HEK293T (cell line): ENCODE results near the gene VWA8.

Experiments
- CTCF ChIA-PET: fragments of 350-600 bp; formaldehyde crosslinking; extraction: SDS; loops from one replicate; lab custom pipeline; 2021; ENCODE audit warnings: antibody characterized with exemption, inconsistent platforms; lab: Yijun Ruan, JAX
- POLR2A ChIA-PET: fragments of 350-600 bp; formaldehyde crosslinking; extraction: SDS; loops from one replicate; lab custom pipeline; 2020; ENCODE audit warnings: antibody characterized with exemption, inconsistent platforms; lab: Yijun Ruan, JAX
- DNase-seq: peaks from one replicate; pipeline ENCODE4 v3.0.0; 2012; ENCODE audit warnings: mixed read lengths; ENCODE audit errors: extremely low spot score
- ARNT ChIP-seq: fragments of 450-650 bp; IDR thresholded peaks from 2 replicates; pipeline ENCODE4 v1.6.1; 2017; ENCODE audit warnings: mild to moderate bottlenecking
- BHLHE40 ChIP-seq: fragments of 450-650 bp; IDR thresholded peaks from 2 replicates; pipeline ENCODE4 v1.6.1; 2016; ENCODE audit warnings: mild to moderate bottlenecking, moderate library complexity, borderline replicate concordance
- CTBP1 ChIP-seq: fragments of 450-650 bp; IDR thresholded peaks from 2 replicates; pipeline ENCODE4 v1.6.1; 2016; ENCODE audit warnings: borderline replicate concordance
- ELF4 ChIP-seq: fragments of 450-650 bp; IDR thresholded peaks from 2 replicates; pipeline ENCODE4 v1.6.1; 2017; ENCODE audit warnings: antibody characterized with exemption
- FOXA1 ChIP-seq: fragments of 450-650 bp; IDR thresholded peaks from 2 replicates; pipeline ENCODE4 v1.6.1; 2016; ENCODE audit warnings: mild to moderate bottlenecking
- FOXK2 ChIP-seq: fragments of 450-650 bp; IDR thresholded peaks from 2 replicates; pipeline ENCODE4 v1.6.1; 2016; ENCODE audit warnings: mild to moderate bottlenecking
- FOXM1 ChIP-seq: fragments of 450-650 bp; IDR thresholded peaks from 2 replicates; pipeline ENCODE4 v1.6.1; 2017; ENCODE audit warnings: mild to moderate bottlenecking, borderline replicate concordance
- HDGF ChIP-seq: fragments of 450-650 bp; IDR thresholded peaks from 2 replicates; pipeline ENCODE4 v1.6.1; 2017; ENCODE audit warnings: antibody characterized with exemption, borderline replicate concordance
- L3MBTL2 ChIP-seq: fragments of 450-650 bp; conservative IDR thresholded peaks from 2 replicates; pipeline ENCODE4 v1.6.1; 2016; ENCODE audit warnings: mild to moderate bottlenecking
- LEF1 ChIP-seq: fragments of 450-650 bp; IDR thresholded peaks from 2 replicates; pipeline ENCODE4 v1.6.1; 2017; ENCODE audit warnings: mild to moderate bottlenecking, borderline replicate concordance
- NFRKB ChIP-seq: fragments of 450-650 bp; IDR thresholded peaks from 2 replicates; pipeline ENCODE4 v1.6.1; 2016; ENCODE audit warnings: mild to moderate bottlenecking, moderate library complexity
- PKNOX1 ChIP-seq: fragments of 450-650 bp; IDR thresholded peaks from 2 replicates; pipeline ENCODE4 v1.6.1; 2016
- SP1 ChIP-seq: fragments of 450-650 bp; IDR thresholded peaks from 2 replicates; pipeline ENCODE4 v1.6.1; 2017
- SUZ12 ChIP-seq: fragments of 450-650 bp; IDR thresholded peaks from 2 replicates; pipeline ENCODE4 v1.6.1; 2016; ENCODE audit warnings: mild to moderate bottlenecking
- TARDBP ChIP-seq: fragments of 450-650 bp; IDR thresholded peaks from 2 replicates; pipeline ENCODE4 v1.6.1; 2016
- ZNF384 ChIP-seq: fragments of 450-650 bp; IDR thresholded peaks from 2 replicates; pipeline ENCODE4 v1.6.1; 2016

Gene VWA8

GRCh38 chr13:41716236-41716635, 244.7 kb downstream of the VWA8 start:
- DNase-seq: no peak
- ChIA-PET CTCF (no interaction called here), POLR2A (interaction anchor here (0.6 kb wide), 1 partner anchor 20 kb away, joined by 3 read pairs; no protein-coding TSS in a partner anchor)
- TF ChIP-seq FOXA1 (no peak), L3MBTL2 (no peak), NFRKB (no peak), PKNOX1 (no peak)

GRCh38 chr13:41713405-41713804, 247.5 kb downstream of the VWA8 start:
- TF ChIP-seq ARNT (no peak), L3MBTL2 (no peak), PKNOX1 (no peak), TARDBP (no peak), SP1 (no peak), FOXK2 (no peak), ELF4 (no peak), ZNF384 (no peak), CTBP1 (no peak), FOXA1 (no peak), BHLHE40 (no peak), FOXM1 (no peak), LEF1 (no peak), NFRKB (no peak), SUZ12 (no peak), HDGF (no peak)
- POLR2A ChIA-PET: no interaction called here
- CTCF ChIA-PET: no interaction called here
- DNase-seq: no peak

- CTCF ChIA-PET: no interaction called here
- POLR2A ChIA-PET: no interaction called here
- TF ChIP-seq LEF1: no peak
- no peak for TF ChIP-seq CTBP1
- TF ChIP-seq PKNOX1: no peak
- no peak for TF ChIP-seq L3MBTL2
- no peak for DNase-seq
Measured at GRCh38 chr13:41710771-41711170, 250.1 kb downstream of the VWA8 start.

GRCh38 chr13:41709511-41709910, 251.4 kb downstream of the VWA8 start:
- TF ChIP-seq ZNF384: no peak
- no peak for TF ChIP-seq FOXK2
- no peak for TF ChIP-seq L3MBTL2
- TF ChIP-seq NFRKB: no peak
- no peak for TF ChIP-seq LEF1
- no peak for TF ChIP-seq TARDBP
- TF ChIP-seq HDGF: no peak
- no peak for TF ChIP-seq ARNT
- no peak for TF ChIP-seq SUZ12
- no peak for TF ChIP-seq BHLHE40
- TF ChIP-seq CTBP1: no peak
- TF ChIP-seq ELF4: no peak
- TF ChIP-seq SP1: no peak
- TF ChIP-seq FOXA1: no peak
- no peak for TF ChIP-seq PKNOX1
- TF ChIP-seq FOXM1: no peak
- POLR2A ChIA-PET: no interaction called here
- CTCF ChIA-PET: no interaction called here
- DNase-seq: no peak

- no peak for DNase-seq
- POLR2A ChIA-PET: interaction anchor here (0.6 kb wide), 1 partner anchor 169 kb away, joined by 3 read pairs; no protein-coding TSS in a partner anchor
- TF ChIP-seq FOXM1 (no peak), HDGF (no peak), SUZ12 (no peak), SP1 (no peak), LEF1 (no peak), FOXA1 (no peak), BHLHE40 (no peak), PKNOX1 (no peak), CTBP1 (no peak), NFRKB (no peak), FOXK2 (no peak), ZNF384 (no peak), ELF4 (no peak), L3MBTL2 (no peak), TARDBP (no peak), ARNT (no peak)
- CTCF ChIA-PET: no interaction called here
Measured at GRCh38 chr13:41708713-41709112, 252.2 kb downstream of the VWA8 start.
